Stimulated activated CD8-positive, alpha-beta memory T cell treated with anti-CD3 and anti-CD28 coated beads, Interleukin-2, amount 100 ng/mL, for 48 hours (primary cell): Measurements from ENCODE around the gene GRAMD2B.
A peak's percentile ranks its signal among the peaks of the same experiment; 100 is the strongest.
"Not testable (repeated sequence)": the region's sequence is repeated elsewhere in the genome, so short reads cannot be mapped to it uniquely, and the experiment has no call there.

Experiments
- DNase-seq, 2 donors: peaks; one replicate each; pipeline ENCODE4 v3.0.0-alpha.2; 2020; ENCODE audit warnings: low read depth in 2 of 2

Gene GRAMD2B

GRCh38 chr5:126422994-126423788 lies at the start of gene GRAMD2B:
Gene GRAMD2B, plus strand, starts transcription at chr5:126423409. Its CDS starts 198 bp downstream, at chr5:126423607.
- peak; percentile 44 for DNase-seq

GRCh38 chr5:126374109-126374416 lies 49.1 kb upstream of the GRAMD2B start:
- DNase-seq = no peak

- no peak for DNase-seq
Observed at GRCh38 chr5:126376443-126376842, 46.8 kb upstream of the GRAMD2B start.

GRCh38 chr5:126377424-126377823 lies 45.8 kb upstream of the GRAMD2B start:
- DNase-seq = no peak

- not testable (repeated sequence) for DNase-seq
Observed at GRCh38 chr5:126380316-126380715, 42.9 kb upstream of the GRAMD2B start.

GRCh38 chr5:126383246-126383645 lies 40.0 kb upstream of the GRAMD2B start:
- no peak for DNase-seq

GRCh38 chr5:126383776-126384175 lies 39.4 kb upstream of the GRAMD2B start:
- DNase-seq = no peak

- DNase-seq = no peak
Observed at GRCh38 chr5:126384985-126385384, 38.2 kb upstream of the GRAMD2B start.

- DNase-seq = no peak
Observed at GRCh38 chr5:126385524-126386502, 37.4 kb upstream of the GRAMD2B start.

- no peak for DNase-seq
Observed at GRCh38 chr5:126389179-126389578, 34.0 kb upstream of the GRAMD2B start.

GRCh38 chr5:126390051-126390450 lies 33.2 kb upstream of the GRAMD2B start:
- no peak for DNase-seq

GRCh38 chr5:126391386-126391785 lies 31.8 kb upstream of the GRAMD2B start:
- no peak for DNase-seq

GRCh38 chr5:126394211-126394788 lies 28.9 kb upstream of the GRAMD2B start:
- no peak for DNase-seq

GRCh38 chr5:126395198-126395597 lies 28.0 kb upstream of the GRAMD2B start:
- DNase-seq = no peak

GRCh38 chr5:126395605-126396004 lies 27.6 kb upstream of the GRAMD2B start:
- DNase-seq = no peak

GRCh38 chr5:126396721-126397120 lies 26.5 kb upstream of the GRAMD2B start:
- not testable (repeated sequence) for DNase-seq

GRCh38 chr5:126398791-126399190 lies 24.4 kb upstream of the GRAMD2B start:
- no peak for DNase-seq

- DNase-seq = no peak
Observed at GRCh38 chr5:126400621-126401251, 22.5 kb upstream of the GRAMD2B start.

- DNase-seq = no peak
Observed at GRCh38 chr5:126402621-126403555, 20.3 kb upstream of the GRAMD2B start.

GRCh38 chr5:126403876-126404275 lies 19.3 kb upstream of the GRAMD2B start:
- DNase-seq = no peak

GRCh38 chr5:126410623-126411022 lies 12.6 kb upstream of the GRAMD2B start:
- DNase-seq = no peak
